ENCODE results near the gene WNT9B. TPM values are rescaled to one million over a fixed set of nuclear protein-coding genes. Genes with fewer than 3 reads are reported as not detected.

Gene WNT9B
- total and polyA plus RNA-seq, 9 of the 15 experiments (the other 6 are each of a cell fraction or from before 2014, with no cell fraction given), result not detected

GRCh38 chr17:46818929-46819859 lies 32.2 kb upstream of the WNT9B start (continued):
- TF ChIP-seq TFAP4 (CRISPR knock-in tag; IDR thresholded peaks at IDR 0.05; ENCODE audit: borderline replicate concordance) (peak; percentile 42; the same call in 1 of the 2 replicates), RBBP5 (IDR thresholded peaks at IDR 0.05; ENCODE audit: borderline replicate concordance, insufficient read depth, low read length, poor library complexity, severe bottlenecking) (no peak), HNRNPK (IDR thresholded peaks at IDR 0.05; ENCODE audit: low read depth, low read length, poor library complexity, severe bottlenecking) (no peak), BRD4 (IDR thresholded peaks at IDR 0.05) (no peak), SAFB (IDR thresholded peaks at IDR 0.05; ENCODE audit: borderline replicate concordance, low read depth, low read length) (peak; percentile 47; the same call in 1 of the 2 replicates), ATF7 (IDR thresholded peaks at IDR 0.05) (peak; percentile 47; the same call in 1 of the 2 replicates), ZNF780A (CRISPR knock-in tag; IDR thresholded peaks at IDR 0.05) (no peak), C11orf30 (IDR thresholded peaks at IDR 0.05; ENCODE audit: low read depth) (no peak), ZBTB1 (CRISPR knock-in tag; IDR thresholded peaks at IDR 0.05; ENCODE audit: borderline replicate concordance, low read depth) (no peak), E2F4 (CRISPR knock-in tag; IDR thresholded peaks at IDR 0.05; ENCODE audit: low read depth) (no peak), NFYB (IDR thresholded peaks at IDR 0.05; ENCODE audit: extremely low read depth, insufficient read length) (no peak), ZNF644 (tag; IDR thresholded peaks at IDR 0.05; ENCODE audit: low read depth) (no peak), TCFL5 (CRISPR knock-in tag; conservative IDR thresholded peaks at IDR 0.05) (no peak), ZC3H11A (IDR thresholded peaks at IDR 0.05; ENCODE audit: low read depth, low read length) (no peak), SP2 (IDR thresholded peaks at IDR 0.05; ENCODE audit: extremely low read depth, low read depth, low read length, poor library complexity, severe bottlenecking) (no peak), CREB1 (IDR thresholded peaks at IDR 0.05) (peak; percentile 30; the same call in 1 of the 2 replicates), CREB1 (CRISPR knock-in tag; IDR thresholded peaks at IDR 0.05) (no peak), AFF4 (CRISPR knock-in tag; IDR thresholded peaks at IDR 0.05) (0 out of 2 replicates have a peak, but pooled peaks have one; percentile 36), MCM3 (IDR thresholded peaks at IDR 0.05) (no peak)

Measured in K562 (cell line).